DOHH2 (cell line): ENCODE data around the gene SCRN3.

ENCODE experiments used
- H3F3A ChIP-seq: fragments of 200-600 bp; sonication (generic), shearing (Covaris generic); 2 replicates; pipeline ENCODE4 v1.6.0; 2016; ENCODE audit warnings: antibody characterized with exemption, mild to moderate bottlenecking; ENCODE audit not compliant: control insufficient read depth, insufficient read depth
- H3K27ac ChIP-seq: fragments of 200-600 bp; sonication (generic); 2 replicates; pipeline ENCODE4 v1.5.1; 2014; ENCODE audit warnings: low read depth, mild to moderate bottlenecking, low read length, moderate library complexity
- H3K27me3 ChIP-seq: fragments of 200-600 bp; sonication (generic); 2 replicates; pipeline ENCODE4 v1.6.1; 2014; ENCODE audit warnings: mild to moderate bottlenecking, low read length, mixed read lengths; ENCODE audit not compliant: control insufficient read depth
- H3K36me3 ChIP-seq: fragments of 200-600 bp; sonication (generic); 2 replicates; pipeline ENCODE4 v1.6.1; 2014; ENCODE audit warnings: mild to moderate bottlenecking, low read length, moderate library complexity, mixed read lengths; ENCODE audit not compliant: control insufficient read depth
- H3K4me1 ChIP-seq: fragments of 200-600 bp; sonication (generic); 2 replicates; pipeline ENCODE4 v1.6.1; 2014; ENCODE audit warnings: mild to moderate bottlenecking, low read length, mixed read lengths; ENCODE audit not compliant: control insufficient read depth
- H3K4me2 ChIP-seq: fragments of 200-600 bp; sonication (generic); 2 replicates; pipeline ENCODE4 v1.6.0; 2014; ENCODE audit warnings: mild to moderate bottlenecking, low read length, moderate library complexity
- H3K4me3 ChIP-seq: fragments of 200-600 bp; sonication (generic); 2 replicates; pipeline ENCODE4 v1.5.1; 2014; ENCODE audit warnings: mild to moderate bottlenecking, low read length, mixed read lengths
- H3K79me2 ChIP-seq: fragments of 200-600 bp; sonication (generic); 2 replicates; pipeline ENCODE4 v1.6.1; 2014; ENCODE audit warnings: mild to moderate bottlenecking, low read length, mixed read lengths; ENCODE audit not compliant: control insufficient read depth
- H3K9me2 ChIP-seq: fragments of 200-600 bp; sonication (generic); replicated peaks from 2 replicates; pipeline ENCODE4 v1.6.1; 2014; ENCODE audit warnings: mild to moderate bottlenecking, low read length, mixed read lengths; ENCODE audit not compliant: control insufficient read depth
- H3K9me3 ChIP-seq: fragments of 200-600 bp; sonication (generic); 2 replicates; pipeline ENCODE4 v1.6.1; 2014; ENCODE audit warnings: antibody characterized with exemption, low read length, mixed read lengths; ENCODE audit not compliant: control insufficient read depth, insufficient read depth
- H4K20me1 ChIP-seq: fragments of 200-600 bp; sonication (generic); 2 replicates; pipeline ENCODE4 v1.6.0; 2014; ENCODE audit warnings: low read depth, mild to moderate bottlenecking, antibody characterized with exemption, low read length, moderate library complexity; ENCODE audit not compliant: control insufficient read depth, insufficient read depth
- CTCF ChIP-seq: fragments of 200-600 bp; sonication (generic); IDR thresholded peaks from one replicate; pipeline ENCODE4 v1.5.1; 2014; ENCODE audit warnings: antibody characterized with exemption, mild to moderate bottlenecking, low read depth, low read length; ENCODE audit not compliant: poor library complexity, severe bottlenecking
- EZH2phosphoT487 ChIP-seq: fragments of 200-600 bp; sonication (generic); IDR thresholded peaks from 2 replicates; pipeline ENCODE4 v1.6.1; 2017; ENCODE audit warnings: borderline replicate concordance, mild to moderate bottlenecking, antibody characterized with exemption, low read length, moderate library complexity, mixed read lengths

SCRN3 gene

GRCh38 chr2:174439950-174440349, 44.4 kb downstream of the SCRN3 start:
- no peaks in the 10 kb centered on the region for H3K4me1 ChIP-seq
- H4K20me1 ChIP-seq, result no peaks in the 10 kb centered on the region
- no peaks in the 10 kb centered on the region for H3K9me2 ChIP-seq
- H3K9me3 ChIP-seq, result no peaks in the 10 kb centered on the region
- TF ChIP-seq CTCF (no peak), EZH2phosphoT487 (no peak)
- no peaks in the 10 kb centered on the region for H3K79me2 ChIP-seq
- H3K36me3 ChIP-seq, result no peaks in the 10 kb centered on the region
- H3F3A ChIP-seq, result no peaks in the 10 kb centered on the region
- no peak overlapping the region for H3K4me3 ChIP-seq
- no peak overlapping the region for H3K27ac ChIP-seq
- H3K4me2 ChIP-seq, result no peak overlapping the region
- H3K27me3 ChIP-seq, result no peaks in the 10 kb centered on the region; the same call in 1 of the 2 replicates

GRCh38 chr2:174442546-174443510, 47.3 kb downstream of the SCRN3 start:
- H3K4me2 ChIP-seq, result no peak overlapping the region
- no peaks in the 10 kb centered on the region for H3F3A ChIP-seq
- TF ChIP-seq CTCF (no peak), EZH2phosphoT487 (no peak)
- no peaks in the 10 kb centered on the region for H3K9me3 ChIP-seq
- H3K4me1 ChIP-seq, result no peaks in the 10 kb centered on the region
- H3K27me3 ChIP-seq, result no peaks in the 10 kb centered on the region; the same call in 1 of the 2 replicates
- no peak overlapping the region for H3K27ac ChIP-seq
- no peaks in the 10 kb centered on the region for H3K36me3 ChIP-seq
- H4K20me1 ChIP-seq, result no peaks in the 10 kb centered on the region
- H3K9me2 ChIP-seq, result no peaks in the 10 kb centered on the region
- no peak overlapping the region for H3K4me3 ChIP-seq
- H3K79me2 ChIP-seq, result no peaks in the 10 kb centered on the region

DNA sequence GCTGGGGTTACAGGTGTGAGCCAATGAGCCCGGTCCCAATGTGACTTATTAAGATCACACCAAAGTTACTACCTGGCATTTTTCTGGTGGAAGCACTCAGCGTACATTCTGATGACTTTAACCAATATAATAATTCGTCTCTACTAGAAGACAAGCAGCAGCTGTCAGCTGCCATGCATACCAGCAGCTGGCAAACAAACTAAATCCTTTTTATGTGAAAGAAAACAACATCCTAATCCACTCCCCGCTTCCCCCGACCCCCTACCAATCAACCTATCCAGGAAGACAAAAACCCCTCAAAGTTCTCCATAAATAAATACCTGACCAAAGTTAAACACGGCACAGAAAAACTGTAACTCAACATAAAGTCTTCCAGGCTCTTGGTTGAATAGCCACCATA, 49.2 kb downstream of the SCRN3 start:
- H3K9me3 ChIP-seq, result no peaks in the 10 kb centered on the region
- H3K36me3 ChIP-seq, result no peaks in the 10 kb centered on the region
- H3F3A ChIP-seq, result no peaks in the 10 kb centered on the region
- H3K79me2 ChIP-seq, result no peaks in the 10 kb centered on the region
- H3K4me2 ChIP-seq, result no peak overlapping the region
- H3K9me2 ChIP-seq, result no peaks in the 10 kb centered on the region
- TF ChIP-seq EZH2phosphoT487 (no peak), CTCF (no peak)
- no peaks in the 10 kb centered on the region; the same call in 1 of the 2 replicates for H3K27me3 ChIP-seq
- no peak overlapping the region for H3K27ac ChIP-seq
- H3K4me3 ChIP-seq, result no peak overlapping the region
- H4K20me1 ChIP-seq, result no peaks in the 10 kb centered on the region
- H3K4me1 ChIP-seq, result no peaks in the 10 kb centered on the region
